Stimulated activated CD4-positive, alpha-beta T cell treated with anti-CD3 and anti-CD28 coated beads, Interleukin-15, amount 100 ng/mL, for 1 hour (primary cell): ENCODE data around the gene TROAP.
"Not testable (repeated sequence)": the region's sequence is repeated elsewhere in the genome, so short reads cannot be mapped to it uniquely, and the experiment has no call there.

Experiments
- DNase-seq, 2 donors: peaks; one replicate each; pipeline ENCODE4 v3.0.0-alpha.2; 2020; ENCODE audit warnings: low read depth in 1 of 2, low spot score in 1 of 2

Gene TROAP

GRCh38 chr12:49322708-49323523 is at the start of gene TROAP:
Gene TROAP, plus strand, starts transcription at chr12:49323255. Its CDS starts 354 bp downstream, at chr12:49323609.
- peak; percentile 88 to 93 for DNase-seq

- no peak for DNase-seq
Observed at GRCh38 chr12:49273726-49274395, 49.2 kb upstream of the TROAP start.

- no peak for DNase-seq
Observed at GRCh38 chr12:49274396-49275069, 48.5 kb upstream of the TROAP start.

- no peak for DNase-seq
Observed at GRCh38 chr12:49276304-49277290, 46.5 kb upstream of the TROAP start.

GRCh38 chr12:49277466-49277865 is 45.6 kb upstream of the TROAP start:
- DNase-seq, result no peak

GRCh38 chr12:49279706-49280159 is 43.3 kb upstream of the TROAP start:
- DNase-seq, result no peak

- DNase-seq, result not testable (repeated sequence)
Observed at GRCh38 chr12:49280545-49280944, 42.5 kb upstream of the TROAP start.

GRCh38 chr12:49282302-49282701 is 40.8 kb upstream of the TROAP start:
- DNase-seq, result no peak

GRCh38 chr12:49282740-49283375 is 40.2 kb upstream of the TROAP start:
- DNase-seq, result not testable (repeated sequence)

- DNase-seq, result no peak
Observed at GRCh38 chr12:49283541-49284429, 39.3 kb upstream of the TROAP start.

- no peak for DNase-seq
Observed at GRCh38 chr12:49284672-49285071, 38.4 kb upstream of the TROAP start.

- DNase-seq, result no peak
Observed at GRCh38 chr12:49287876-49288275, 35.2 kb upstream of the TROAP start.

- DNase-seq, result peak; percentile 42
Observed at GRCh38 chr12:49288412-49288853, 34.6 kb upstream of the TROAP start.

GRCh38 chr12:49288922-49289555 is 34.0 kb upstream of the TROAP start:
- no peak for DNase-seq

- no peak for DNase-seq
Observed at GRCh38 chr12:49292729-49293055, 30.4 kb upstream of the TROAP start.

GRCh38 chr12:49293056-49293956 is 29.7 kb upstream of the TROAP start:
- no peak for DNase-seq

GRCh38 chr12:49294086-49294803 is 28.8 kb upstream of the TROAP start:
- no peak for DNase-seq
